ENCODE results near the gene PLCXD3.

GRCh38 chr5:41268894-41269293 lies 241.5 kb downstream of the PLCXD3 start:
- no peak for TF ChIP-seq RARB (CRISPR knock-in tag; IDR thresholded peaks at IDR 0.05)
- TF ChIP-seq BACH2 (CRISPR knock-in tag; IDR thresholded peaks at IDR 0.05; ENCODE audit: borderline replicate concordance) = no peak
- TF ChIP-seq TCF4 (CRISPR knock-in tag; IDR thresholded peaks at IDR 0.05; ENCODE audit: borderline replicate concordance) = no peak
- no peak for TF ChIP-seq OSR1 (CRISPR knock-in tag; IDR thresholded peaks at IDR 0.05)
- no peak for TF ChIP-seq CREB5 (CRISPR knock-in tag; IDR thresholded peaks at IDR 0.05; ENCODE audit: low read depth)
- TF ChIP-seq ZFP3 (CRISPR knock-in tag; IDR thresholded peaks at IDR 0.05) = no peak
